Neural progenitor cell (in vitro differentiated cells): Measurements from ENCODE around the gene PHYHD1. TPM values are rescaled to one million over a fixed set of nuclear protein-coding genes. Genes with fewer than 3 reads are reported as not detected.

Source experiments
- DNase-seq: peaks from one replicate; pipeline ENCODE4 v3.0.0-alpha.2; 2016; ENCODE audit warnings: low spot score
- H2AFZ ChIP-seq: fragments of 200-600 bp; sonication (generic); replicated peaks from 2 replicates; pipeline ENCODE4 v1.6.1; 2016; ENCODE audit warnings: antibody characterized with exemption
- H3F3A ChIP-seq: fragments of 200-600 bp; sonication (generic); 2 replicates; pipeline ENCODE4 v1.6.1; 2016; ENCODE audit warnings: antibody characterized with exemption, low read depth
- H3K27ac ChIP-seq: fragments of 200-600 bp; sonication (generic); 2 replicates; pipeline ENCODE4 v1.5.1; 2016; ENCODE audit warnings: mild to moderate bottlenecking
- H3K27me3 ChIP-seq: fragments of 200-600 bp; sonication (generic); 2 replicates; pipeline ENCODE4 v1.6.1; 2016; ENCODE audit warnings: mild to moderate bottlenecking, moderate library complexity
- H3K36me3 ChIP-seq: fragments of 200-600 bp; sonication (generic); 2 replicates; pipeline ENCODE4 v1.5.1; 2016
- H3K4me1 ChIP-seq: fragments of 200-600 bp; sonication (generic); 2 replicates; pipeline ENCODE4 v1.6.1; 2016; ENCODE audit warnings: mixed run types
- H3K4me2 ChIP-seq: fragments of 200-600 bp; sonication (generic); 2 replicates; pipeline ENCODE4 v1.6.1; 2016
- H3K4me3 ChIP-seq: fragments of 200-600 bp; sonication (generic); 2 replicates; pipeline ENCODE4 v1.5.1; 2016
- H3K79me2 ChIP-seq: fragments of 200-600 bp; sonication (generic); 2 replicates; pipeline ENCODE4 v1.6.1; 2016; ENCODE audit warnings: low read depth
- H3K9ac ChIP-seq: fragments of 200-600 bp; sonication (generic); 2 replicates; pipeline ENCODE4 v1.6.1; 2016
- H3K9me3 ChIP-seq: fragments of 200-600 bp; sonication (generic); 2 replicates; pipeline ENCODE4 v1.5.1; 2016; ENCODE audit warnings: low read depth
- H4K20me1 ChIP-seq: fragments of 200-600 bp; sonication (generic); 2 replicates; pipeline ENCODE4 v1.6.1; 2016; ENCODE audit warnings: low read depth
- H3K27ac Mint-ChIP-seq: 3 replicates; pipeline ENCODE4 v1.8.0; 2021; ENCODE audit warnings: mixed read lengths
- H3K27me3 Mint-ChIP-seq: 2 replicates; pipeline ENCODE4 v1.8.0; 2022; ENCODE audit warnings: low read depth, mild to moderate bottlenecking, inconsistent platforms, moderate library complexity, mixed read lengths; ENCODE audit not compliant: insufficient read depth
- H3K36me3 Mint-ChIP-seq: 3 replicates; pipeline ENCODE4 v1.8.0; 2021; ENCODE audit warnings: mixed read lengths
- H3K4me1 Mint-ChIP-seq: 3 replicates; pipeline ENCODE4 v1.8.0; 2021; ENCODE audit warnings: mixed read lengths
- H3K4me3 Mint-ChIP-seq: 3 replicates; pipeline ENCODE4 v1.8.0; 2021; ENCODE audit warnings: mild to moderate bottlenecking, moderate library complexity, mixed read lengths
- H3K9me3 Mint-ChIP-seq: 3 replicates; pipeline ENCODE4 v1.8.0; 2020; ENCODE audit warnings: mixed read lengths
- CTCF ChIP-seq: fragments of 200-600 bp; sonication (generic); IDR thresholded peaks from 2 replicates; pipeline ENCODE4 v1.5.1; 2017; ENCODE audit warnings: antibody characterized with exemption, mild to moderate bottlenecking
- EZH2 ChIP-seq: fragments of 200-600 bp; sonication (generic); IDR thresholded peaks from 2 replicates; pipeline ENCODE4 v1.6.1; 2017; ENCODE audit warnings: antibody characterized with exemption, mild to moderate bottlenecking, moderate library complexity
- EZH2phosphoT487 ChIP-seq: fragments of 200-600 bp; sonication (generic); IDR thresholded peaks from 2 replicates; pipeline ENCODE4 v1.6.1; 2017; ENCODE audit warnings: antibody characterized with exemption
- total RNA-seq: library from RNA; depleted of rRNA; stranded (reverse); fragments of >200 nt; gene quantifications from 2 replicates; pipeline ENCODE4 v1.2.3, GENCODE V29; 2015; ENCODE audit warnings: low replicate concordance

PHYHD1 gene
- total RNA-seq, 1 donor from 2014 or later, result 15.2 TPM

GRCh38 chr9:128901822-128902221 is 19.0 kb upstream of the PHYHD1 start:
- Mint-ChIP-seq H3K4me1 (no peaks in the 10 kb centered on the region), H3K27me3 (no peaks in the 10 kb centered on the region), H3K36me3 (peaks cover 2% of the 10 kb centered on the region), H3K27ac (no peak overlapping the region), H3K9me3 (no peaks in the 10 kb centered on the region), H3K4me3 (no peak overlapping the region)
- Histone ChIP-seq H3K36me3 (no peaks in the 10 kb centered on the region), H3K27ac (no peak overlapping the region), H3K9me3 (no peaks in the 10 kb centered on the region), H2AFZ (no peak overlapping the region), H4K20me1 (peaks cover 11% of the 10 kb centered on the region), H3K27me3 (no peaks in the 10 kb centered on the region), H3K79me2 (peaks cover 23% of the 10 kb centered on the region), H3F3A (no peaks in the 10 kb centered on the region), H3K4me2 (no peak overlapping the region), H3K9ac (no peak overlapping the region), H3K4me3 (no peak overlapping the region), H3K4me1 (no peaks in the 10 kb centered on the region)
- no peak for DNase-seq
- no peak for TF ChIP-seq EZH2phosphoT487
- TF ChIP-seq EZH2, result no peak
- TF ChIP-seq CTCF, result no peak

- Histone ChIP-seq H3K36me3 (no peaks in the 10 kb centered on the region), H3K9me3 (no peaks in the 10 kb centered on the region), H3K9ac (no peak overlapping the region), H4K20me1 (peaks cover 11% of the 10 kb centered on the region), H3K27me3 (no peaks in the 10 kb centered on the region), H3K4me1 (no peaks in the 10 kb centered on the region), H2AFZ (no peak overlapping the region), H3F3A (no peaks in the 10 kb centered on the region), H3K4me2 (no peak overlapping the region), H3K4me3 (no peak overlapping the region), H3K79me2 (peaks cover 23% of the 10 kb centered on the region), H3K27ac (no peak overlapping the region)
- no peaks in the 10 kb centered on the region for H3K27me3 Mint-ChIP-seq
- no peaks in the 10 kb centered on the region for H3K4me1 Mint-ChIP-seq
- no peak for TF ChIP-seq EZH2
- no peak for TF ChIP-seq EZH2phosphoT487
- TF ChIP-seq CTCF, result no peak
- no peak for DNase-seq
- H3K27ac Mint-ChIP-seq, result no peak overlapping the region
- no peaks in the 10 kb centered on the region for H3K9me3 Mint-ChIP-seq
- H3K36me3 Mint-ChIP-seq, result peaks cover 2% of the 10 kb centered on the region
- no peak overlapping the region for H3K4me3 Mint-ChIP-seq
Measured at GRCh38 chr9:128902351-128903078, 18.3 kb upstream of the PHYHD1 start.

GRCh38 chr9:128903079-128903461 is 17.7 kb upstream of the PHYHD1 start:
- Mint-ChIP-seq H3K27ac (no peak overlapping the region), H3K9me3 (no peaks in the 10 kb centered on the region), H3K27me3 (no peaks in the 10 kb centered on the region), H3K4me1 (no peaks in the 10 kb centered on the region), H3K4me3 (no peak overlapping the region), H3K36me3 (peaks cover 8% of the 10 kb centered on the region)
- Histone ChIP-seq H3K36me3 (no peaks in the 10 kb centered on the region), H3K4me1 (no peaks in the 10 kb centered on the region), H3F3A (no peaks in the 10 kb centered on the region), H3K27ac (no peak overlapping the region), H2AFZ (no peak overlapping the region), H4K20me1 (peaks cover 10% of the 10 kb centered on the region), H3K9ac (no peak overlapping the region), H3K4me3 (no peak overlapping the region), H3K9me3 (no peaks in the 10 kb centered on the region), H3K27me3 (no peaks in the 10 kb centered on the region), H3K4me2 (no peak overlapping the region), H3K79me2 (peaks cover 21% of the 10 kb centered on the region)
- DNase-seq, result no peak
- TF ChIP-seq EZH2, result no peak
- no peak for TF ChIP-seq CTCF
- TF ChIP-seq EZH2phosphoT487, result no peak
